Natural killer cell (primary cell): ENCODE results near the gene FGF4. TPM values are rescaled to one million over a fixed set of nuclear protein-coding genes. Genes with fewer than 3 reads are reported as not detected.

Experiments
- ATAC-seq, 3 donors: fragments of 150-1000 bp in 2 of 3; fragments of 200-7000 bp in 1 of 3; cut with Tn5 transposase; 1 replicate in 1 of 3; 2 replicates in 2 of 3; pipeline ENCODE4 v1.10.0; 2021; ENCODE audit warnings: mild to moderate bottlenecking in 2 of 3, moderate library complexity in 2 of 3
- DNase-seq, 2 donors: peaks; one replicate each; pipeline versions ENCODE4 v3.0.0 to v3.0.0-alpha.2; 2013 to 2021; ENCODE audit warnings: mixed read lengths in 1 of 2
- H3K27ac ChIP-seq: one replicate; pipeline ENCODE4 v1.5.1; 2013; ENCODE audit warnings: mild to moderate bottlenecking, low read length
- H3K27me3 ChIP-seq: one replicate; pipeline ENCODE4 v1.6.1; 2013; ENCODE audit warnings: low read length; ENCODE audit not compliant: control insufficient read depth, insufficient read depth
- H3K36me3 ChIP-seq: one replicate; pipeline ENCODE4 v1.6.1; 2013; ENCODE audit warnings: low read length; ENCODE audit not compliant: control insufficient read depth, insufficient read depth
- H3K4me1 ChIP-seq: one replicate; pipeline ENCODE4 v1.6.1; 2013; ENCODE audit warnings: low read length; ENCODE audit not compliant: control insufficient read depth, insufficient read depth
- H3K4me3 ChIP-seq: one replicate; pipeline ENCODE4 v1.5.1; 2013; ENCODE audit warnings: low read length
- H3K9me3 ChIP-seq: one replicate; pipeline ENCODE4 v1.6.1; 2013; ENCODE audit warnings: low read length; ENCODE audit not compliant: control insufficient read depth, insufficient read depth
- H3K27ac Mint-ChIP-seq, 2 donors: one replicate each; pipeline ENCODE4 v1.8.0; 2022; ENCODE audit warnings: mild to moderate bottlenecking in 2 of 2, mixed read lengths in 2 of 2, moderate library complexity in 1 of 2
- H3K27me3 Mint-ChIP-seq, 2 donors: one replicate each; pipeline ENCODE4 v1.8.0; 2022; ENCODE audit warnings: low read depth in 2 of 2, mixed read lengths in 2 of 2
- H3K36me3 Mint-ChIP-seq: one replicate; pipeline ENCODE4 v1.8.0; 2022; ENCODE audit warnings: mixed read lengths
- H3K4me1 Mint-ChIP-seq, 2 donors: one replicate each; pipeline ENCODE4 v1.8.0; 2022; ENCODE audit warnings: mixed read lengths in 2 of 2
- H3K4me3 Mint-ChIP-seq: one replicate; pipeline ENCODE4 v1.8.0; 2022; ENCODE audit warnings: mild to moderate bottlenecking, moderate library complexity, mixed read lengths
- H3K9me3 Mint-ChIP-seq, 2 donors: one replicate each; pipeline ENCODE4 v1.8.0; 2022; ENCODE audit warnings: mixed read lengths in 2 of 2
- CTCF ChIP-seq: fragments of 200-600 bp; IDR thresholded peaks from one replicate; pipeline ENCODE4 v1.8.0; 2022; ENCODE audit warnings: antibody characterized with exemption
- WGBS: methylation state at CpG from one replicate; pipeline ENCODE4 v1.1.7; 2013; ENCODE audit warnings: missing lambda C conversion rate; ENCODE audit not compliant: insufficient coverage; 5-methylcytosine and 5-hydroxymethylcytosine counted together
- intact Hi-C: fragments of 100-400 bp; cut with micrococcal nuclease; formaldehyde crosslinking; loops from one replicate; pipeline ENCODE4 v1.14.2; 2022
- total RNA-seq, 4 donors: library from RNA; stranded (reverse); fragments of 120-200 nt in 1 of 4; gene quantifications; one replicate each; pipeline versions ENCODE4 v1.2.3 to v1.2.4, GENCODE V29; 2013 to 2022

Gene FGF4
- total RNA-seq, 3 donors from 2014 or later (not counting 1 experiment from before 2014, with no cell fraction given) = not detected

GRCh38 chr11:69774354-69775162 lies 583 bp downstream of the FGF4 start:
- Mint-ChIP-seq H3K9me3 (no peaks in the 10 kb centered on the region), H3K27ac (no peak overlapping the region), H3K4me3 (no peak overlapping the region), H3K36me3 (no peaks in the 10 kb centered on the region), H3K27me3 (peaks cover 18 to 38% of the 10 kb centered on the region in 2 donors), H3K4me1 (peaks cover 0 to 3% of the 10 kb centered on the region in 2 donors)
- H3K4me1 ChIP-seq = no peaks in the 10 kb centered on the region
- no peak for ATAC-seq
- H3K27me3 ChIP-seq = no peaks in the 10 kb centered on the region
- H3K36me3 ChIP-seq = no peaks in the 10 kb centered on the region
- no peak overlapping the region for H3K4me3 ChIP-seq
- 6% methylated on average over 107 of the region's 107 CpGs for WGBS
- no peak for DNase-seq
- TF ChIP-seq CTCF = no peak
- no peaks in the 10 kb centered on the region for H3K9me3 ChIP-seq
- intact Hi-C loops = no loop called here
- H3K27ac ChIP-seq = no peak overlapping the region

GRCh38 chr11:69773626-69774353 lies 1.4 kb downstream of the FGF4 start:
- no peaks in the 10 kb centered on the region for H3K27me3 ChIP-seq
- no peak overlapping the region for H3K4me3 ChIP-seq
- H3K36me3 Mint-ChIP-seq = no peaks in the 10 kb centered on the region
- no peaks in the 10 kb centered on the region for H3K9me3 Mint-ChIP-seq
- WGBS = 16% methylated on average over 30 of the region's 30 CpGs
- no peaks in the 10 kb centered on the region for H3K4me1 ChIP-seq
- no peak for DNase-seq
- ATAC-seq = no peak
- H3K36me3 ChIP-seq = no peaks in the 10 kb centered on the region
- peaks cover 20 to 43% of the 10 kb centered on the region in 2 donors for H3K27me3 Mint-ChIP-seq
- no peak overlapping the region for H3K27ac Mint-ChIP-seq
- no peaks in the 10 kb centered on the region for H3K9me3 ChIP-seq
- intact Hi-C loops = no loop called here
- peaks cover 0 to 3% of the 10 kb centered on the region in 2 donors for H3K4me1 Mint-ChIP-seq
- H3K27ac ChIP-seq = no peak overlapping the region
- TF ChIP-seq CTCF = no peak
- H3K4me3 Mint-ChIP-seq = no peak overlapping the region

- TF ChIP-seq CTCF = no peak
- H3K4me3 Mint-ChIP-seq = no peak overlapping the region
- Histone ChIP-seq H3K36me3 (no peaks in the 10 kb centered on the region), H3K4me3 (no peak overlapping the region), H3K4me1 (no peaks in the 10 kb centered on the region), H3K9me3 (no peaks in the 10 kb centered on the region), H3K27me3 (no peaks in the 10 kb centered on the region), H3K27ac (no peak overlapping the region)
- H3K4me1 Mint-ChIP-seq = no peaks in the 10 kb centered on the region
- H3K9me3 Mint-ChIP-seq = no peaks in the 10 kb centered on the region
- intact Hi-C loops = no loop called here
- WGBS = 62% methylated on average over 6 of the region's 7 CpGs
- no peaks in the 10 kb centered on the region for H3K36me3 Mint-ChIP-seq
- DNase-seq (no peak), ATAC-seq (no peak)
- no peak overlapping the region for H3K27ac Mint-ChIP-seq
- peaks cover 12 to 30% of the 10 kb centered on the region in 2 donors for H3K27me3 Mint-ChIP-seq
These were observed 3.7 kb downstream of the FGF4 start for GRCh38 chr11:69771466-69771865.
